ENCODE results near the gene ZNF423.

ZNF423 gene

DNA sequence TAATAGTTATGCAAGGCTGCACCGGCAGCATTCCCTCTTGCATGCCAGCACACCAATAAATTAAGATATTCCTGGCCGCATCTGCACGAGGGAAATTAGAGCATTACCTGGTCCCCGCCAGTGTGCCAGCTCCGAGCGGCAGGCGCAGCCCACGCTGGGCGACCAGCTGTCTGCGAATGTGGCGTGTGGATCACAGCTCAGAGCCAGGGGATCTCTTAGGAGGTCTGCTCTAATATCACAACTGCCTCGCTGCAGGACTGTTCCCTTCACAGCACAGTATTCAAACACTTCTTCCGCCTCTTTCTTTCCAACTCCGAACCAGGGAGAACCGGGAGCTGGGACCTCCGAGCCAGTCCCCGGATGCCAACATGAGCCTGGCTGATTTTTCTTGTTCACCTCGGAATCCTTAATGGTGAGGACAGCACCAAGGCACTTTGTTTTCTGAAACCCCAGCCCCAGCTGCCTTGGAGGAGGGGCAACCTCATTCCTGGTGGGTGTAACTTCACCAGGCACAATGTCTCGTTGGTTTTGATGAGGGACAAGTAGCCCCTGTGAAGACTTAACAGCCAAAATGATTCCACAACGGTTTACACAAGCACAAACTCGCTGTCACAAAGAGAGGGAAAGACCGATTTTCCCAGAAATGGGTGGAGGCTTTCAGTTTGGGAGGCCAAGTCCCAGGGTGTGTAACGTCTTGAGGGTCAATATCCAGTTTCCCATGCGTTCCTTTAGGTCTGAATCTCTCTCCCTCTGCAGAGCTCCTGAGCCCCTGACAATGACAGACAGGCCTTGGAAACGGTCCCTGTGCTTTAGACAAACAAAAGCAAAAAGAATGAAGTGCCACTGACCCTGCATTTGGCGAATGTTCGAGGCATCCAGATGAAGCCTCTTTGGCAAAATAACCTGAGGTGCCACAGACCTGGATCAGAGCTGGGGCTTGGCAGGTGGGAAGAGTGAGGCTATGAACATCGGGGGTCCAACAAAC lies 269.2 kb downstream of the ZNF423 start:
- Histone ChIP-seq H3K4me3 (ENCODE audit: low read length) (no peak overlapping the region), H3K9ac (ENCODE audit: low read depth, low read length) (no peak overlapping the region), H3K4me1 (ENCODE audit: insufficient read depth, low read length) (peaks cover 28% of the 10 kb centered on the region), H3K27me3 (ENCODE audit: insufficient read depth, low read length) (no peaks in the 10 kb centered on the region), H3K9me3 (ENCODE audit: insufficient read depth, low read depth, low read length) (no peaks in the 10 kb centered on the region), H3K27ac (ENCODE audit: low read depth, low read length) (peak overlapping the region; percentile 32; the same call in 1 of the 2 replicates), H3K36me3 (ENCODE audit: insufficient read depth, low read length) (no peaks in the 10 kb centered on the region)
- WGBS = 87% methylated on average over 28 of the region's 28 CpGs

DNA sequence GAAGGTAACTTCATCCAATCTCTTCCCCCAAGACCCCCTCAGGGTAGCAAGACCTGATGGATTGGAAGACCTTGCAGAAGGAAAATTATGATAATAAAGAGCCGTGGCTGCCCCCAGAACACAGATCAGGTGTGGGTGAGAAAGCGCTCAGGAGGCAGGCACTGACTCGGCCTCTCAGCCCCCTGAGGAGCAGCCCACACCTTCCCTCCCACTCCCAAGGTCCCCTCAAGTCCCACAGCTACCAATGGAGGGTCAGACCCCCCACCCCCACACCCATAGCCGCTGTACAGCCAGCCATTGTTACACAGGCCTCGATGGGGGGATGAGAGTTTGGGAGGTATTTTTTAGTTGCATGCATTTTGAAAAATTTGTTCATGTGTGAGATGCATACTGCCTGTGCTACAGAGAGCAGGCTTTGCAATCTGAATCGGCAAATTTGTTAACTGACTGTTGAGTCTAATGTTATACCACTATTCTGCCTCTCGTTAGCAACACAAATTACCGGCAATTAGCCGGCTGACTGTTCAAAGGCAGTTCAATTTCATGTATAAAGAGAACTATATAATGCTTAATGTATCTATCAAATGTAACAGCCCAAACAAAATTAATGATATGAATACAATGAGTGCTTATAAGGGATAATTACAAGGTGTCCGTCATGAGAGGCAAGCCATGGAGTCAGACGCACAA lies 270.6 kb downstream of the ZNF423 start:
- Histone ChIP-seq H3K36me3 (ENCODE audit: insufficient read depth, low read length) (no peaks in the 10 kb centered on the region), H3K9ac (ENCODE audit: low read depth, low read length) (no peak overlapping the region), H3K27ac (ENCODE audit: low read depth, low read length) (no peak overlapping the region), H3K4me1 (ENCODE audit: insufficient read depth, low read length) (peaks cover 35% of the 10 kb centered on the region), H3K27me3 (ENCODE audit: insufficient read depth, low read length) (no peaks in the 10 kb centered on the region), H3K4me3 (ENCODE audit: low read length) (no peak overlapping the region), H3K9me3 (ENCODE audit: insufficient read depth, low read depth, low read length) (no peaks in the 10 kb centered on the region)
- WGBS = 83% methylated on average over 9 of the region's 11 CpGs

DNA sequence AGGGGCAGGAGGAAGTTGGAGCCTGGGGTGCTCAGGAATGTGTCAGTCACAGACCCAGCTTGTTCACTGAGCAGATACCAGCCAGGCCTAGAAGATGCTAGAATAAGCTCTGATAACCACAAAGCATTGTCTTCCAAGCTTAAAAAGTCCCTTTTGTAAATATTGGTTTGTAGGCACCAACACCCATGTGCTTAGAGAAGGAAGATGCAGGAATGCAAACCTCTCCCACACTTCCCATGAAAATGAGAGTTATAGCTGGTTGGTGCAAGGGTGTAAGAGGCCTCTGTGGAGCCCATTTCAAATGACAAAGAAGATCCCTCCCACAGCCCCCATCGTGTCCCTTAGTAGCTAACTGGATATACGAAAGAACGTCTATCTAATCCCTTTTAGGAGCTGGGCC lies 272.0 kb downstream of the ZNF423 start:
- Histone ChIP-seq H3K36me3 (ENCODE audit: insufficient read depth, low read length) (no peaks in the 10 kb centered on the region), H3K27ac (ENCODE audit: low read depth, low read length) (no peak overlapping the region), H3K9me3 (ENCODE audit: insufficient read depth, low read depth, low read length) (no peaks in the 10 kb centered on the region), H3K4me3 (ENCODE audit: low read length) (no peak overlapping the region), H3K9ac (ENCODE audit: low read depth, low read length) (no peak overlapping the region), H3K4me1 (ENCODE audit: insufficient read depth, low read length) (peaks cover 27% of the 10 kb centered on the region), H3K27me3 (ENCODE audit: insufficient read depth, low read length) (no peaks in the 10 kb centered on the region)
- 37% methylated on average over 3 of the region's 3 CpGs for WGBS

DNA sequence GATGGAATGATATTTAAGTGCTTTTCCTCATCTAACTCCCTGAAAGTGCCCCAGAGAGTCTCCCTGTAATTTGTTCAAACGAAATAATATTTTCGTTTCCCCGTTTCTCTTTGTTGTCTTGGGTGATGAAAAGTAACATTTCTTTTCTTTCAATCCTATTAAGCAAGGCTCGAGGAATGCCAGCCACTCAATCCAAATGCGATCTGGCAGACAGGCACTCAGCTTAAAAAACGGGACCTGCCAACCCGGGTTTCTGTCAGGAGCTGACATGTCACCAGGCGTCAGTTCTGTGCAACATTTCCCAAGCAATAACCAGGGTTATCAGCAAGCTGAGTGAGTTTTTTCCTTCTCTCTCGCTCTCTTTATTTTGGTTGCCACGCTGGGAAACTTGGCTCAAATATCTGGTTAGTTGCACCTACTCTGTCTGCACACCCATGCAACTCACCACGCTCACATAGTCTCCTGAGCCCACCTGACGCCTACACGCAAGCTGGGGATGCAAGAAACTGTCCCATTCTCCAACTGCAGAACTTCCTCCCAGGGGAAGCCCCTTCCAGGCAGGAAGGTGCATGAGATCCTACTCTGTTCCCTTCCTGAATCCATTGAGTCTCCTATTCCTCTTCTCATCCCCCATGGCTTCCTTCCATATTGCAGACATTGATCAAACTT lies 274.1 kb downstream of the ZNF423 start:
- Histone ChIP-seq H3K27me3 (ENCODE audit: insufficient read depth, low read length) (no peaks in the 10 kb centered on the region), H3K9ac (ENCODE audit: low read depth, low read length) (no peak overlapping the region), H3K36me3 (ENCODE audit: insufficient read depth, low read length) (no peaks in the 10 kb centered on the region), H3K9me3 (ENCODE audit: insufficient read depth, low read depth, low read length) (no peaks in the 10 kb centered on the region), H3K4me1 (ENCODE audit: insufficient read depth, low read length) (peaks cover 15% of the 10 kb centered on the region), H3K4me3 (ENCODE audit: low read length) (no peak overlapping the region), H3K27ac (ENCODE audit: low read depth, low read length) (no peak overlapping the region)
- WGBS = 90% methylated on average over 10 of the region's 13 CpGs

DNA sequence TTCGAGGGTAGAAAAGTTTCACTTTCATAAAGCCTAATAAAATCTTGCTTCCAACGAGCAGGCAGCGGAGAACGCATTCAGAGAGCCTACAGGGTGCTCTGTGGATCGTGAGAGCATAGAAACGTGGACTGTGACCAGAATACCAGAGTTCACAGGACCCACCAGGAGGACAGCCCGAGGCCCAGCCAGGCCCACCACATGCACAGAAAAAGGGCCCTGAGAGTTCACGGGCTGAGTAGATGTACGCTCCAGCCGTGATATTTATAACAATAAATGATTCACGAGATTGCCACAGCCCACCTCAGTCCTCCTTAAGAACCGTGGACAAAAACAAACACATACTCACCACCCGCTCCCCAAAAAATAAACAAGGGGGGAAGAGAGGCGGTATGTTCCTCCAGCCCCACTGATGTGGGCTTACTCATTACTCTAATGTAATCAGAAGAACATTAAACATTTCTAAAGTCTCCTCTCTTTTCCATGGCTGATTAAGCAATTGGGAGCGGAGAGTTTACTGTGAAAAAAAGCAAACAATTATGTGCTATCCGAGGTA lies 275.1 kb downstream of the ZNF423 start:
- Histone ChIP-seq H3K4me1 (ENCODE audit: insufficient read depth, low read length) (peaks cover 12% of the 10 kb centered on the region), H3K27me3 (ENCODE audit: insufficient read depth, low read length) (no peaks in the 10 kb centered on the region), H3K36me3 (ENCODE audit: insufficient read depth, low read length) (no peaks in the 10 kb centered on the region), H3K27ac (ENCODE audit: low read depth, low read length) (no peak overlapping the region), H3K9ac (ENCODE audit: low read depth, low read length) (no peak overlapping the region), H3K9me3 (ENCODE audit: insufficient read depth, low read depth, low read length) (no peaks in the 10 kb centered on the region), H3K4me3 (ENCODE audit: low read length) (no peak overlapping the region)
- 92% methylated on average over 15 of the region's 16 CpGs for WGBS

DNA sequence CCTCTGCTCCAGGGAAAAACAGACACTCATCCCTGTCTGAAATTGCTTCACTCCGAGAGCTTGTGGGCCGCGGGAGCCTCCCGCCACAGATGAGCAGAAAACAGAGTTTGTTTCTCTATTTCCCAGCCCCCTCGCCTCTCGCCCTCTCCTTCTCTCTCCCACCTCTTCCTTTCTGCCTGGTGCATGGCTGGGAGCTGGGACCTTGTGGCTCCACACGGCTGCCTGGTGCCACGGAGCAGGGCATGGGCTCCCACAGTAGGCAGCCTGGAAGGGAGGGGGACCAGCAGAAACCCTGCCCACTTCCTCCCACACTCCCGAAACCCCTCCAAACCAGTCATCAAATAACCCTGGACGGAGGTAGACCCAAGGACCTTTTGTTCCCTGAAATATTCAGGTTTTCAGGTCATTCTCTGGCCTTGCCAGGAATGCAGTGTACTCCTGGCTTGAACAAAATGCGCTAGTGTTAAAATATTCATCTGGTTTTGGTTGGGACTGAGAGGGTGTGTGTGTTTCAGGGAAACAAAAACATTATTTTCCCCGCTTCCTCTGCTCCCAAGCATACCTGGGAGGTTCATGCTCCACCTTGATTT lies 277.4 kb downstream of the ZNF423 start:
- Histone ChIP-seq H3K27me3 (ENCODE audit: insufficient read depth, low read length) (no peaks in the 10 kb centered on the region), H3K9ac (ENCODE audit: low read depth, low read length) (no peak overlapping the region), H3K9me3 (ENCODE audit: insufficient read depth, low read depth, low read length) (no peaks in the 10 kb centered on the region), H3K27ac (ENCODE audit: low read depth, low read length) (no peak overlapping the region), H3K4me3 (ENCODE audit: low read length) (no peak overlapping the region), H3K4me1 (ENCODE audit: insufficient read depth, low read length) (peaks cover 12% of the 10 kb centered on the region), H3K36me3 (ENCODE audit: insufficient read depth, low read length) (no peaks in the 10 kb centered on the region)
- WGBS = 86% methylated on average over 11 of the region's 12 CpGs

DNA sequence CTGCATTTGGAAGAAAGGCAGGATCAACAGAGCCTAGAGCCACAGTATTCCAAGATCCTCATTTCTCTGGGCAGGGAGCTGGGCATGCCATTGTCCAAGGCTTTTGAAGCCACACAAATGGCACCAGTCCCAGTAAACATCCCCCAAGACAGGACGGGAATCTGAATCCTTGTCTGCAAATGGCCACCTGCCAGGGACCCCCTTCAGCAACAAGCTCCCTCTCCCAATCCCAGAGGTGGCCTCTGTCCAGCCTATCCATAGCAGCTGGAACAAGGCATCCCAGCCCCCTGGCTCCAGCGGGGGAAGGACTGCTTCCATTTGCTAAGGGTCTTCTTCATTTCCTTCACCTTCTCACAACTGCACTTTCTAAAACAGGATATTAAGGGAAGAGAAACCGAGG lies 277.9 kb downstream of the ZNF423 start:
- Histone ChIP-seq H3K9ac (ENCODE audit: low read depth, low read length) (no peak overlapping the region), H3K27me3 (ENCODE audit: insufficient read depth, low read length) (no peaks in the 10 kb centered on the region), H3K27ac (ENCODE audit: low read depth, low read length) (no peak overlapping the region), H3K9me3 (ENCODE audit: insufficient read depth, low read depth, low read length) (no peaks in the 10 kb centered on the region), H3K4me1 (ENCODE audit: insufficient read depth, low read length) (peaks cover 12% of the 10 kb centered on the region), H3K36me3 (ENCODE audit: insufficient read depth, low read length) (no peaks in the 10 kb centered on the region; the same call in 1 of the 2 replicates), H3K4me3 (ENCODE audit: low read length) (no peak overlapping the region)
- WGBS = 71% methylated on average over 3 of the region's 3 CpGs

DNA sequence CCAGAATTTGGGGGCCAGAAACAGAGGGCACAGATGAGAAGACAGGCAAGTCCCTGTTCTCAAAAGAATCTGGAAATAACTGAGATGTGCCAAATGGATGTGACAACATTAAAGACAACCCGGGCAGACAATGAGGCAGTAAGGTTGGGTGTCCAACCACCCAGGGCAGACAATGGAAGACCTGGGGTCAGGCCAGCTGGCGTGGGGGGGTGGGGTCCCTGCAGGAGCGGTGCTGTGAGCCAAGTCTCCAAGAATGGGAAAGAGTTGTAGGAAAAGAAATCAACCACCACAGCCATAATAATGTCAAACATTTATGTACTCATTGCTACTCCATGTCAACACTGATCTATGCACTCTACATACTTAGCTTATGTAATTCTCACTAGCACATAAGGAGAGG lies 279.0 kb downstream of the ZNF423 start:
- H3K4me3 ChIP-seq (ENCODE audit: low read length) = no peak overlapping the region
- H3K9ac ChIP-seq (ENCODE audit: low read depth, low read length) = no peak overlapping the region
- H3K9me3 ChIP-seq (ENCODE audit: insufficient read depth, low read depth, low read length) = no peaks in the 10 kb centered on the region
- H3K36me3 ChIP-seq (ENCODE audit: insufficient read depth, low read length) = no peaks in the 10 kb centered on the region; the same call in 1 of the 2 replicates
- H3K27ac ChIP-seq (ENCODE audit: low read depth, low read length) = no peak overlapping the region
- WGBS = 98% methylated on average over 2 of the region's 3 CpGs
- no peaks in the 10 kb centered on the region for H3K27me3 ChIP-seq (ENCODE audit: insufficient read depth, low read length)
- H3K4me1 ChIP-seq (ENCODE audit: insufficient read depth, low read length) = peaks cover 11% of the 10 kb centered on the region

DNA sequence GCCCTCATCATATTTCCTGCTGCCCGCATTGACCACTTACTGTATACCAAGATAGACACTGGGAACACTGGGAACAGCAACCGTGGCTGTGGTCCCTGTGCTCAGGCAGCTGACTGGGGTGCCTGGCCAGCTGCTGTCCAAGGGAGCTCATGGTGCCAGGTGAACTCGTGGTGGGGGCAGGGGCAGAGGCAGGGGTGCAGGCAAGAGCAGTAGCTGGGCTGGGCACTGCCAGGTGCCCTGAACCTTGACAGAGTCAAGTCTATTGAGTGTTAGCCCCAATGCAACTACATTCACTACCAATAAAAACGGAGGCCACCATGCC lies 279.8 kb downstream of the ZNF423 start:
- peaks cover 4% of the 10 kb centered on the region for H3K4me1 ChIP-seq (ENCODE audit: insufficient read depth, low read length)
- WGBS = 97% methylated on average over 4 of the region's 4 CpGs
- H3K4me3 ChIP-seq (ENCODE audit: low read length) = no peak overlapping the region

DNA sequence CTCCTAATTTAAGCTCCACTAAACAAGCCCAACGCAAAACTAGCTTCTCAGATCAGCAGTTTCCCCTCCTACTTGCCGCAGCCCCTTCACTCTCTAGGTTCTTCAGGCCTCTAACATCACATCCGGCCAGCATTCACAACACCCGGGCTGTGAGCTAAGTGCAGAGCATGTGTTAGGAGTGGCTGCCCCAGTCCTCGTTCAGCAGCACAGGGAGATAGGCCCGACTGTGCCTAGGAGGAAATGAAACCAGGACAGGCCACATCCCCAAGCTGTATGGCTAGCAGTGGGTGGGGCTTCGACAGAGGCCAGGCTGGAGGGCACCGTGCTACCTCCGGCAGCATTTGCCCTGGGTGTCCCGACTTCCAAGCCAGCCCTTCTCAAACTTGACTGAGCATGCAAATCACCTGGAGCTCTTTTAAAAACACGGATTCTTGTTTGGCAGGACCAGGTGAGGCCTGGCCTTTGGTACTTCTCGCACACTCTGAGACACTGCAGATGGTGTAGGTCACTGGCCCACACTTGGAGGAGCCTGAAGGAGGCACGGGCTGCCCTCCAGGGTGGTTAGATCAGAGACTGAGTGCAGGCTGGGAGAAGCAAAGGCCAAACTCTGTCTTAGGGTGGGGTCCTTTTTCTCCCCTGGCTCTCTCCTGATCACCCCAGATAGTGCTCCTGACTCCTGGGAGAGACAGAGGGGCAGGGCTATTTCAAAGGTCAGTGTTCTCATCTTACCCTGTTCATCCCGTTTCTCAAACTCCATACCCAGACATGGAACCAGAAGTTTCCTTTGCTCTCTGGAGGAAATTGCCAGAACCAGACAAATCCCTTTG lies 280.4 kb downstream of the ZNF423 start:
- Histone ChIP-seq H3K36me3 (ENCODE audit: insufficient read depth, low read length) (no peaks in the 10 kb centered on the region; the same call in 1 of the 2 replicates), H3K27ac (ENCODE audit: low read depth, low read length) (no peak overlapping the region; the same call in 1 of the 2 replicates), H3K4me3 (ENCODE audit: low read length) (no peak overlapping the region), H3K9me3 (ENCODE audit: insufficient read depth, low read depth, low read length) (no peaks in the 10 kb centered on the region), H3K4me1 (ENCODE audit: insufficient read depth, low read length) (peaks cover 2% of the 10 kb centered on the region), H3K27me3 (ENCODE audit: insufficient read depth, low read length) (no peaks in the 10 kb centered on the region), H3K9ac (ENCODE audit: low read depth, low read length) (no peak overlapping the region)
- 68% methylated on average over 14 of the region's 14 CpGs for WGBS

More for the DNA sequence above, 279.8 kb downstream of the ZNF423 start:
- H3K27me3 ChIP-seq (ENCODE audit: insufficient read depth, low read length) = no peaks in the 10 kb centered on the region
- H3K27ac ChIP-seq (ENCODE audit: low read depth, low read length) = no peak overlapping the region
- no peaks in the 10 kb centered on the region for H3K9me3 ChIP-seq (ENCODE audit: insufficient read depth, low read depth, low read length)
- no peaks in the 10 kb centered on the region; the same call in 1 of the 2 replicates for H3K36me3 ChIP-seq (ENCODE audit: insufficient read depth, low read length)
- no peak overlapping the region for H3K9ac ChIP-seq (ENCODE audit: low read depth, low read length)
